DMS153 (cell line): ENCODE data around the gene CAPZB.
"Not testable (repeated sequence)": the region's sequence is repeated elsewhere in the genome, so short reads cannot be mapped to it uniquely, and the experiment has no call there.

Experiments
- DNase-seq: peaks from one replicate; lab custom pipeline; 2025; lab: John Stamatoyannopoulos, UW

Gene CAPZB

GRCh38 chr1:19485362-19486187 is at the start of gene CAPZB:
TSS of gene CAPZB (minus strand) at chr1:19485539. CDS start at chr1:19485438, 101 bp downstream.
- peak; percentile 72 for DNase-seq

DNA sequence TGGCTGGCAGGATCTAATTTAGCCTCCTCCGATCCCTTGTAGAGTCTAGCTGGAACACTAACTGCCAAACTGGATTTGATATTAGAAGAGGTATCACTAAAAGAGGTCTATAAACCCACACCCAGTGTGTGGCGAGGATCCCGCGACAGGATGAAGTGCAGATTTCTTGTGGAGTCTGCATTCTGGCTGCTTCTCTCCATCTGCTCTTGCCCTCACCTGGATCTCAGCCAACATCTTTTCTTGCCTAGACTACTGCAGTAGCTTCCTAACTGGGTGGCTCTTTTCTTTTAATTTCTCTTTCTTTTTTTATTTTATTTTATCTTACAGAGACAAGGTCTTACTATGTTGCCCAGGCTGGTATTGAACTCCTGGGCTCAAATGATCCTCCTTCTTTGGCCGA is 48.9 kb upstream of the CAPZB start:
- no peak for DNase-seq

- DNase-seq, result no peak
These were observed 48.3 kb upstream of the CAPZB start for GRCh38 chr1:19533626-19534025.

DNA sequence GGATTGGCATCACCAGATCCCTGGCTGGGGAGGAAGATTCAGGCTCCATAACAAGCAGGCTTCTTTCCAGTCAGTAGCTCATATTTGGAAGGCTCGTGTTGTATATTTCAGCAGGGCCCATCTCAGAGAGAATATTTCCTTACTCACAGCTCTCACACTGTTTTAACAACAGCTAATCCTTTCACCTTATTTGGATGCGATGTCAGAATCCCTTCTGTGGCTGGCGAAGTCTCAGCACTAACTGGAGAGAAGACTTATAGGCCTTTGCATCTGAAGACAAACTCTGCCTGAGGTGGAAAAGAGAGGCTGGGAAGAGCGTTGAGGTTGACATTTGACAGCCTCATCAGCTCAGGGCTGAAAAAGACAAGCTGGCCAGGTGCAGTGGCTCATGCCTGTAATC is 47.2 kb upstream of the CAPZB start:
- no peak for DNase-seq

DNA sequence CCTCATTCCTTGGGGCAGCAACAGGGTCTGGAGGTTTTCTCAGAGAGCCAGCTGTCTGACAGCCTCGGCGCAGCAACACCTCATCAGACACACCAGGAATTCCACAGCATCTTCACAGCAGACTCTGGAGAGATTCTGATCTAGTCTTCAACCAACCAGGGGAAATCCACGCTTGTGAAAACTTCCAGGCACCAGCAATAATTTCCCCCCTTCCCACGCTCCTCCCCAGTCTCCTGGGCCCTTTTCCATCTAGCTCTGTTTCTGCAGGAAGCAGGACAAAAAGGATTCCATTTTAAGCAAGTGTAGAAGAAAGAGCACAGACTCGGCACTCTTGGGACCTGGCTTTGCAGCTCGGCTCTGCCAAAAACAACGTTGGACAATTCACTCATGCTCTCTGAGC is 44.3 kb upstream of the CAPZB start:
- DNase-seq, result no peak

DNA sequence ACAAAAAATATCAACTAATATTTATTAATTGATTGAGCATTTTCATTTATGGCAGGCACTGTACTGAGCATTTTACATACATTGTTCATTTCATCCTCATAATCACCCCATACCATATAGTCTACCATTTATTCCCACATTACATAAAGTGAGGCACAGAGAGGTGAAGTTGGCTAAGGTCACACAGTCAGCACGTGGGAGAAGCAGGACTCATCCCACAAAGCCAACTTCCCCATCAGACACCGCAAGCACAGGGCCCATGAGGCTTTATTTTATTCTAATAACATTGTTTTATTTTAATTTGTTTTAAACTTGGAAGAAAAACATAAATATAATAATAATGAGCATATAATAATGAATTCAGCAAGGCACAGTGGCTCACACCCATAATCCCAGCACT is 43.1 kb upstream of the CAPZB start:
- no peak for DNase-seq

DNA sequence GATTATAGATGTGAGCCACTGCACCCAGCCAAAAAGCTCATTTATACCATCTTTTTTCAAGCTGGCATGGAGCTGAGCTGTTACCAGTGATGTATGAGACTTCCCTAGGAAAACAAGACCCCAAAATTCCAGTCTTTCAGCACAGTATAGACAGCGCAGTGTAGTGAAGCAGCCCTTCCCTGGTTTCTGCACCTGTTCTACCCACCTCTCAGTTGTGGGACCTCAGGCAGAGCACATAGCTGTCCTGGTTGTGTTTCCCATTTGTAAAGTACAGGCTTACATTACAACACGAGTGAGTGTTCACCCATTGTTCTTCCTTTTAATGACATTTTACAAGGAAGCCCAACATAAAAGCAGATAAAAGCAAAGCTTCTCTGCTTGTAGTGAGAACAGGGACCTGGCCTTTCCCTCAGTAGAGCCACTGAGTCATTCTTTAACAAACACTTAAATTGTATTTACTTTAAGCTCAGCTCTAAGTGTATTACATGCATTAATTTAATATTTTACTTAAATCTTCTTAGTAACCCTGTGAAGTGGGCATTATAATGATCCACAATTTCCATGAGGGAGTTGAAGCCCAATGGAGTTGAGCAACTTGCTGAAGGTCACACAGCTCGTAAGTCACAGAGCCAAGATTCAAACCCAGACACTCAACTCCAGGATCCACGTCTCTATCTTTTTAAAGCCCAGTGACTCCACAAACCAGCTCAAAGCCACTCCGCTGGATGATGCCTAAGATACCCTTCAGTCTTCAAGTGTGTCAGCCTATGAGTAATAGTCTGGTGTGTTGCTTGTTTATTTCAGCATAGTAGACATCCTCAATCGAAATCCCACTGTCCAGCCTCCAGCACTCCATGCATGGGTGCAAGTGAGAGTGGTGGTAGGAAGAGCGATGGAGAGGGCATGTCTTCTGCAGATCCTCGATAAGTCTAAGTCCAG is 40.5 kb upstream of the CAPZB start:
- peak; percentile 57 for DNase-seq

GRCh38 chr1:19524791-19525190 is 39.5 kb upstream of the CAPZB start:
- no peak for DNase-seq

DNA sequence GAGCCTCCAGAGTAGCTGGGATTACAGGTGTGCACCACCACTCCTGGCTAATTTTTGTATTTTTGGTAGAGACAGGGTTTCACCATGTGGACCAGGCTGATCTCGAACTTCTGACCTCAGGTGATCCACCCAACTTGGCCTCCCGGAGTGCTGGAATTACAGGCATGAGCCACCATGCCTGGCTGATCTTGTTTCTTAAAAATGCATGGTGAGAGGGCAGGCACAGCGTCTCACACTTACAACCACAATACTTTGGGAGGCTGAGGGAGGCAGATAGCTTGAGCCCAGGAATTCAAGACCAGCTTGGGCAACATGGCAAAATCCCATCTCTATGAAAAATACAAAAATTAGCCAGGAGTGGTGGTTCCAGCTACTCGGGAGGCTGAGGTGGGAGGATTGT is 37.2 kb upstream of the CAPZB start:
- DNase-seq, result not testable (repeated sequence)

DNA sequence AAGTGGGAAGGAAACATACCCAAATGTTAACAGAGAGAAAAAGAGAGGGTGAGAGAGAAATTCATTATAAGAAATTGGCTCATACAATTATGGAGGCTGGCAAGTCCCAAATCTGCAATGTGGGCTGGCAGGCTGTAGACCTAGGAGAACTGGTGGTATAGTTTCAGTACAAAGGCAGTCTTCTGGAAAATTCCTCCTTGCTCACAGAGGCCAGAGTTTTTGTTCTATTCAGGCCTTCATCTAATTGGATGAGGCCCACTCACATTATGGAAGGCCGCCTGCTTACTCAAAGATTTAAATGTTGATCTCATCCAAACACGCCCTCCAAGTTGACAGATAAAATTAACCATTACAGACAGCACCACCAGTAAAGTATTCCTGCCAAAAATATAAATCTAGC is 36.1 kb upstream of the CAPZB start:
- no peak for DNase-seq

DNA sequence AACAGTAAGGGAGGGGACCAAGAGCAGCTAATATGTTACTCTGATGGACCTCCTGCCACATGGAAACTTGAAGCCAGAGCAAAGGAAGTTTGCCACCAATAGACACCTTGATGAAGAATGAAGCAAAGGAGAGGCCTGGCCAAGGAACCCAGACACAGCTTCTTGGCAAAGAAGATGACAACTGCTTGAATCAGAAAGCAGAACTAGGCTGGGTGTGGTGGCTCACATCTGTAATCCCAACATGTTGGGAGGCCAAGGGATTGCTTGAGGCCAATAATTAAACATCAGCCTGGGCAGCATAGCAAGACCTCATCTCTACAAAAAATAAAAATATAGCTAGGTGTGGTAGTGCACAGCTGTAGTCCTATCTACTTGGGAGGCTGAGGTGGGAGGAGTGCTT is 31.7 kb upstream of the CAPZB start:
- no peak for DNase-seq

DNA sequence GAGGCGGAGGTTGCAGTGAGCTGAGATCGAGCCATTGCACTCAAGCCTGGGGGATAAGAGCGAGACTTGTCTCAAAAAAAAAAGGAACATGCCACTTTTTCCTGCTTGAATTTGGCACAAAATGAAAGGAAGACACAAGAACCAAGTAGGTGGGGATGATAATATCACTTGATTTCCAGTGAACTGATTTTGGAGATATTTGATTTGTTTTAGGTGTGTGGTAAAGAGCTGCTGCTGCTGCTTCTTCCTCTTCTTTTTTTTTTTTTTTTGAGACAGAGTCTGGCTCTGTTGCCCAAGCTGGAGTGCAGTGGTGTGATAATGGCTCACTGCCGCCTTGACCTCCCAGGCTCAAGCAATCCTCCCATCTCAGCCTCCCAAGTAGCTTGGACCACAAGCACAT is 29.9 kb upstream of the CAPZB start:
- no peak for DNase-seq

GRCh38 chr1:19514391-19514831 is 29.1 kb upstream of the CAPZB start:
- DNase-seq, result no peak

DNA sequence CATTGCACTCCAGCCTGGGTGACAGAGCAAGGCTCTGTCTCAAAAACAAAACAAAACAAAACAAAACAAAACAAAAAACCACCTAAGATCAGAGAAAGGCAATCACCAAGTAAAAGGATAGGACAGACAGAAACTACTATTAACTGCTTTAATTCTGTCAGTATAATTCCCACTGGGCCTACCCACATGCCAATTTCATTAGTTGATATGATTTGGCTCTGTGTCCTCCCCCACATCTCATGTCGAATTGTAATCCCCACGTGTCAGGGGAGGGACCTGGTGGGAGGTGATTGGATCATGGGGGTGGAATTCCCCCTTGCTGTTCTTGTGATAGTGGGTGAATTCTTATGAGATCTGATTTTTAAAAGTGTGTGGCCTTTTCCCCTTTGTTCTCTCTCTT is 27.2 kb upstream of the CAPZB start:
- no peak for DNase-seq

GRCh38 chr1:19511116-19511515 is 25.8 kb upstream of the CAPZB start:
- DNase-seq, result no peak

DNA sequence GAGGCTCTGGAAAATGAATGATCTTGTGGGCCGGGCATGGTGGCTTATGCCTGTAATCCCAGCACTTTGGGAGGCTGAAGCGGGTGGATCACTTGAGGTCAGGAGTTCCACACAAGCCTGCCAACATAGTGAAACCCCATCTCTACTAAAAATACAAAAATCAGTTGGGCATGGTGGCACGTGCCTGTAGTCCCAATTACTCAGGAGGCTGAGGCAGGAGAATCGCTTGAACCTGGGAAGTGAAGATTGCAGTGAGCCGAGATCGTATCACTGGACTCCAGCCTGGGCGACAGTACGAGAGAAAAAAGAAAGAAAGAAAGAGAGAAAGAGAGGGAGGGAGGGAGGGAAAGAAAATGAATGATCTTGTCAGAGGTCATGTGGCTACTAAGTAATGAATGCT is 24.3 kb upstream of the CAPZB start:
- not testable (repeated sequence) for DNase-seq

DNA sequence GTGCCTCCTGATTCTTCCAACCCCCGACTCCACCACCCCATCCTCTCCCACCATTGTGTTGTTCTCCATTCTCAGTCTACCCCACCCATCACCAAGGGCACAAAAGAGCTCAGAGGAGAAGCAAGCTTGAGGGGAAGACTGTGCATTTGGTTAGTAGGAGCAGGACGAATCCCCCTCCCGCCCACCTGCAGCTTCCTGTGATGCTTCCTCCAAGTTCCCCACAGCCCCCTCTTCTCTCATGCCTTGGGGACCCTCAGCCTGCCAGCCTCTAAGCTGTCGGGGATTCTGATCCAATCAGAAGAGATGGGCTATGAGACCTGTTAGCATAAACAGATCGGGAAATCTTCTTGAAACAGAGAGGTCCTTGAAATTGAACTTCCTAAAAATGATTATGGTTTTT is 22.2 kb upstream of the CAPZB start:
- DNase-seq, result no peak

- no peak for DNase-seq
These were observed 20.5 kb upstream of the CAPZB start for GRCh38 chr1:19505693-19506457.

DNA sequence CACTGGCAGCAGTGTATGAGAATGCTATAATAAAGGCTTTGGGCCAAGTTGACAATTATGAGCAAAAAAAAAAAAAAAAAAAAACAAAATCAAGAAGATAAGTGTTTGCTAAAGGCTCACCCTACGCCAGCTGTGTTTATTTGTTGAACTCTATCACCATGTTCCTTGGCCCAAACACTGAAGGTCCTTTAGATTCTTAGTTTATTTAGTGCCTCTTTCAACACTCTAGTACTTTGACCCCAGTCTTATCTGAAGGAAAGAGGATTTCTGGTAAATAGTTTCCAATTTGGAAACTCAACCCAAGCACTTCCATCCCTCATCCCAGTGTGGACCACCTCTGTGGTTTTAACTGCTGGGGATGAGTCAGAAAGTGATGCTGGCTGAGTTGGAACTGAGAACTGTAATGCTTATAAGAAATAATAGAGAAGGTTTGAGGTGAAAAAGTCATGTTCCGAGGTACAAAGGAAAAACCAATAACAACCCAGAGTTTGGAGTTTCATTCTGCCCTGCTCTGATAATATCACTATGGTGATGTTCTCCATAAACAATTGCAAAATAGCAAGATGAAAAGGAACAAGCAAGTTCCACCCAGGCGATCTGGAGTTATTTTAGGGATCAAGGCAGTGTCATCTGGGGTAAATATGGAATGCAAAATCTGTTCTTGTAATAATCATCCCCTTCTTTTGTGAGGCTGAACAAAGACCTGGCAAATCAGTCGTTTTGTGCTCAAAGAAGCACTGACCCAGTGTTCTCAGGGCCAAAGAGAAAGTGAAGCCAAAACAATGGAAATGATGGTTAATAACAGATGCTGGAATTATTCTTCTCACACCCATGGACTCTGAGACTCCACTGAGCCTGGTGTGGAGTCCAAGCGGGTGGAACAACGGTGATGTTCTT is 19.7 kb upstream of the CAPZB start:
- DNase-seq, result no peak

DNA sequence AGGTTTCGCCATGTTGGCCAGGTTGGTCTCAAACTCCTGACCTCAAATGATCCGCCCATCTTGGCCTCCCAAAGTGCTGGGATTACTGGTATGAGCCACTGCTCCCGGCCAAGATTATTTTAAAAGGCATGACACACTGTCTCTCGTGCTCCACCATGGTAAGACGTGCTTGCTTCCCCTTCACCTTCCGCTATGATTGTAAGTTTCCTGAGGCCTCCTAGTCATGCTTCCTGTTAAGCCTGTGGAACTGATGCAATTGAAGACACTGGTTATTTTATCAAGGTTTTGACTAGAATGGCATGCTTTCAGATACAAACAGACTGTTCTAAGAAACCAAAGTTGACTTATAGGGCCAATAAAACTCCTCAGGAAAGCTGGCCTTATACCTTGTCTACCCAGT is 16.9 kb upstream of the CAPZB start:
- not testable (repeated sequence) for DNase-seq

GRCh38 chr1:19499887-19500286 is 14.5 kb upstream of the CAPZB start:
- DNase-seq, result not testable (repeated sequence)
